ENCODE measurements around the gene NFASC.

NFASC gene

DNA sequence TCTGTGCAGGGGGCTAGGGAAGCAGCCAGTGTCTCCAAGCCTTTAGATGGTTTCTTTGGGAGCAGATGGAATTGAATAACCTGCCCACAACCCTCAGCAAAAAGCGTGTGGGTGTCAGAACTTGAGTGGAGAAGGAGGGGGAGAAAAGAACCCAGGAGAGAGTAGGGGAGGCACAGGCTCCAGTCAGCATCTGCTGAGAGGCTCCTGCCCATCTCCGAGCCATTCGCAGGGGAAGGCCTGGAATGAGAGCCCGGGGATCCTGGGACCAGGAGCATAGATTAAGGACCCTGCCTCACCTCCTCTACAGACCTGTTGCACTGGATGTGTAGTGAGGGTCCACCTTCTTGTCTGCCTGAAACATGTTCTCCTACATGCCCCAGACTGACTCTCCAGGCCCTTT is 197.3 kb downstream of the NFASC start:
- DNase-seq: no peak

DNA sequence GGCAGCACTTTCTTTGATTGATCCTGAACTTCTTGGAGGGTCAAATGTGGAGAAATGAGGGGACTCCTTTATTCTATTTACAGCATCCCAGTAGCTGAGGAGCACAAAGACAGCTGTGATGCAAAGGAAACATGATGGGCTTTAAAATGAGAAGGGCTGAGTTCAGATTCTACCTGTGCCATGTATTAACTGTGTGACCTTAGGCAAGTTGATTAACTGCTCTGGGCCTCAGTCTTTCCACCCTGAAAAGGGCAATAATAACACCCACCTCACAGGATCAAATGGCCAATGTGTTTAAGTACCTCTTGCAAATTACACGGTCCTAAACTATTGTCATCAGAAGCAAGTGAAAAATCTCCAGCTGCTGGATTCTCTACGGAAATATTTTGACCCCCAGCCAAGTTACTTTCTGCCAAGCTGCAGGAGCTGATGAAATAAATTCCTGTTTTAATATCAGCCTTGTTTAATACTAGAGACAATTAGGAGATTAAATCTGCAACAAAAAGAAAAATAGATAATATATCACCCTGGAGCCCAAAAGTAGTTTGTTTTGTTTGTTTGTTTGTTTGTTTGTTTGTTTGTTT is 197.9 kb downstream of the NFASC start:
- DNase-seq: no peak

DNA sequence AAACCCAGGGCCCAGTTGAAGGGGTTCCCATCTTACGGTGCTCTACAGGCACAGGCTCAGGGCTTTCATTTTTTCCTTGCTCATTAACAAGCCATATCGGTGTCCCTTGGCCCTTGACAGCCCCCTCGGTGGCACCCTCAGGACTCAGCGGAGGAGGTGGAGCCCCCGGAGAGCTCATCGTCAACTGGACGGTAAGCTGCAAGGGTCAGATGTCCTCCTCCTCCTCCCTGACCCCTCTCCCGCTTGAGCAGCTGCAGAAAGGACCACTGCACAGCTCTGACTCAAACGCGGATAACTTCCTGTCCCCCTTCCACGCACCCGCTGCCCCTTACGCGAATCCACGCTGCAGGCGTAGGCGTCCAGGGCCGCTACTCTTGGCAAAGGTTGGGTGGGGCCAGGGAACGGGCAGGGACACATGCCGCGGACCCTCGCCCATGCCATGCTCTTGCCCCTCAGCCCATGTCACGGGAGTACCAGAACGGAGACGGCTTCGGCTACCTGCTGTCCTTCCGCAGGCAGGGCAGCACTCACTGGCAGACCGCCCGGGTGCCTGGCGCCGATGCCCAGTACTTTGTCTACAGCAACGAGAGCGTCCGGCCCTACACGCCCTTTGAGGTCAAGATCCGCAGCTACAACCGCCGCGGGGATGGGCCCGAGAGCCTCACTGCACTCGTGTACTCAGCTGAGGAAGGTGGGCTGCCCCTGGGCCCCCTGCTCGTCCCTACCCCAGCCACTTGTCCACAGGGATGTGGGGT is 198.9 kb downstream of the NFASC start:
- DNase-seq: no peak

DNA sequence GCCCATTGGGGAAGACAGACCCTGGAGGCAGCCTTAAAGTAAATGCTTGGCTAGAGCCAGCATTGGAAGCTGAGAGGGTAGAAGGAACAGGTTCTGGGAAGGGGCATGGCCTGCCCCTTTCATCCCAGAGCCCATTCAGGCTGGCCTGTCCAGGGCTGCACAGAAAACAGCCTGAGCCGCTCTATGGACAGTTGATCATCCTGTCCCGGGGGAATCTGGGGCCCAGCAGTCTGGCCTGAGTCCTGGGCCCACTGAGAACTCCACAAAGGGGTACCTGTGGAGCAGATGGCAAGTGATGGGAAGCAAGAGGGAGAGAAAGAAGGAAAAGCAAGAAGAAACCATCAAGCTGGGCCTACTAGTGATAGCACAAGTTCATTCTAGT is 200.4 kb downstream of the NFASC start:
- no peak for DNase-seq

DNA sequence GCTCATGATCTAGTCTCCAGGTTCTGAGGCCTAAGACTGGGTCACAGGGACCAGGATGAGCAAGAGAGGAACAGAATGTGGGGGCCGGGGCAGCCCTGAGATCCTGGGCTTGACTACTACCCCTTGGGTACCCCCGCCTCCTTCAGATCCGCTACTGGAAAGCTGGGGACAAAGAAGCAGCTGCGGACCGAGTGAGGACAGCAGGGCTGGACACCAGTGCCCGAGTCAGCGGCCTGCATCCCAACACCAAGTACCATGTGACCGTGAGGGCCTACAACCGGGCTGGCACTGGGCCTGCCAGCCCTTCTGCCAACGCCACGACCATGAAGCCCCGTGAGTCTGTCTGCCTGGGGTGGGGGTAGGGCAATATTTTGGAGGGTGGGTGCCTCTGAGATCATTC is 201.1 kb downstream of the NFASC start:
- no peak for DNase-seq

DNA sequence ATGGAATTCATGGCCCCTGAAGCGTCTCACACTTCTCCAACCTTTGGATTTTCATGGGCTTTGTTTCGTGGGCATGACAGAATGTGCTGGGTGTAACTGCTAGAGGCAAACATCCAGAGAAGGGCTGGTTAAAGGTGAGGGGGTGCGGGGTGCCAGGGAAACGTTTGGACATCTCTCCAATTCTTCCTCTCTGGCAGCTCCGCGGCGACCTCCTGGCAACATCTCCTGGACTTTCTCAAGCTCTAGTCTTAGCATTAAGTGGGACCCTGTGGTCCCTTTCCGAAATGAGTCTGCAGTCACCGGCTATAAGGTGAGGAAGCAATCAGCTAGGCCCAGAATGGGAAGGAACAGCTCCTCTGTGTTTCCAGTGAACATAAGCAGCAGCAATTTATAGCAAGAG is 201.6 kb downstream of the NFASC start:
- no peak for DNase-seq
